ENCODE data around the gene GRB10. TPM values are rescaled to one million over a fixed set of nuclear protein-coding genes. Genes with fewer than 3 reads are reported as not detected.

The GRB10 gene
- total RNA-seq, 1 experiment from 2014 or later = 68.2 TPM

DNA sequence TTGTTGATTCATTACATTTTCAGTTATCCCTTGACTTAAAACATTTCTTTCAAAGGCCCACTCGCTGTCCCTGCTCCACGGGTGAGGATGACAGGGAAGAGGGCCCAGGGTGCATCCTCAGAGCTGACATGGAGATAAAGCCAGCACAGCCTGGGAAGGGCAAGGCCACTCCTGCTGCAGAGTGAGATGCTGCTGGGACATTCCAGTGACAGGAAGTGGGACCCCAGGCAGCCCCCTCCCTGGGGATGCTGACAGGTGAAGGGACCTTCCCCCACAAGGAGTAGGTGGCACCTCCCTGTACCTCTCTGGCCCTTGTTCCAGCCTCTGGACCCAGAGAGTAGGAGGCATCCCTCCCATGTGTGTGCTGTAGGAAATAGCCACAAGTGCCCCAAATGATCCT is 119.7 kb downstream of the GRB10 start:
- Mint-ChIP-seq H3K4me3 (ENCODE audit: unreplicated experiment) (no peak overlapping the region), H3K36me3 (ENCODE audit: insufficient read depth, unreplicated experiment) (peaks cover 56% of the 10 kb centered on the region), H3K9me3 (ENCODE audit: unreplicated experiment) (no peaks in the 10 kb centered on the region), H3K27me3 (ENCODE audit: insufficient read depth, unreplicated experiment) (no peaks in the 10 kb centered on the region), H3K27ac (ENCODE audit: low read depth, unreplicated experiment) (no peak overlapping the region), H3K4me1 (ENCODE audit: insufficient read depth, unreplicated experiment) (peaks cover 12% of the 10 kb centered on the region)
- intact Hi-C loops (cut with micrococcal nuclease) = no loop called here
- ChIA-PET POLR2A (no interaction called here), CTCF (interaction anchor here (0.7 to 1.7 kb wide), 3 partner anchors 17 to 134 kb away, joined by 3 to 7 read pairs (median 5); no protein-coding TSS in a partner anchor)
- DNase-seq (ENCODE audit: unreplicated experiment) = no peak
- BruUV-seq (replicated peaks) = no TSS peak
- TF ChIP-seq, protein P1, sequence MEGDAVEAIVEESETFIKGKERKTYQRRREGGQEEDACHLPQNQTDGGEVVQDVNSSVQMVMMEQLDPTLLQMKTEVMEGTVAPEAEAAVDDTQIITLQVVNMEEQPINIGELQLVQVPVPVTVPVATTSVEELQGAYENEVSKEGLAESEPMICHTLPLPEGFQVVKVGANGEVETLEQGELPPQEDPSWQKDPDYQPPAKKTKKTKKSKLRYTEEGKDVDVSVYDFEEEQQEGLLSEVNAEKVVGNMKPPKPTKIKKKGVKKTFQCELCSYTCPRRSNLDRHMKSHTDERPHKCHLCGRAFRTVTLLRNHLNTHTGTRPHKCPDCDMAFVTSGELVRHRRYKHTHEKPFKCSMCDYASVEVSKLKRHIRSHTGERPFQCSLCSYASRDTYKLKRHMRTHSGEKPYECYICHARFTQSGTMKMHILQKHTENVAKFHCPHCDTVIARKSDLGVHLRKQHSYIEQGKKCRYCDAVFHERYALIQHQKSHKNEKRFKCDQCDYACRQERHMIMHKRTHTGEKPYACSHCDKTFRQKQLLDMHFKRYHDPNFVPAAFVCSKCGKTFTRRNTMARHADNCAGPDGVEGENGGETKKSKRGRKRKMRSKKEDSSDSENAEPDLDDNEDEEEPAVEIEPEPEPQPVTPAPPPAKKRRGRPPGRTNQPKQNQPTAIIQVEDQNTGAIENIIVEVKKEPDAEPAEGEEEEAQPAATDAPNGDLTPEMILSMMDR (IDR thresholded peaks at IDR 0.05; ENCODE audit: unreplicated experiment) = no peak

DNA sequence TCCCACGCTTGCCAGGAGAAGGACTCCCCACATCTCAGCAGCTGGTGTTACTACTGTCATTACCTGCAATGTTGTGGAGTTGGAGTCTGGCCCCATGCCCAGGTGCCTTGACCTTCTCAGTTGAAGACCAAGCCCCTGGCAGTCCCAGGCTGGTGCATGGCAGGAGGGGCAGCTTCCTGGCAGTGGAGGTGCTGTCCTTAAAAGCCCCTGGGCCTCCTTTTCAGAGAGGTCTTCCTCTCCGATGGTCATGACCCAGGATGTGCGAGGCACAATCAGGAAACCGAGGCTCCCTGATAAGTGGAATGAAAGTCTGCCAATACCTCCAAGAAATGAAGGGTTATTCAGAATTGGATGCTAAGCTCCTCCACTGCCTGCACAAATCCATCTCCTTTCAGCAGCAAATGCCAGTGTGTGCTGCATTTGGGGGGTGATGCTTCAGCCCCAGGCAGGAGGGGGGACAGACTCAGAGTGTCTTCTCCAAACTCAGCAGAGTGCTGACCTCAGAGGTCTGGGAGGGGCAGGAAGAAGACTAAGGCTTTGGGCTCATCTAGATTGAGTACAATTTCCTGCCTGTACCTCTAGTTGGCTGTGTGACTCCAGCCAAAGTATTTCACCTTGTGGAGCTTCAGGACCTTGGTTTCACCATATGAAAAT is 120.5 kb downstream of the GRB10 start:
- BruUV-seq (replicated peaks) = no TSS peak
- intact Hi-C loops (cut with micrococcal nuclease) = no loop called here

DNA sequence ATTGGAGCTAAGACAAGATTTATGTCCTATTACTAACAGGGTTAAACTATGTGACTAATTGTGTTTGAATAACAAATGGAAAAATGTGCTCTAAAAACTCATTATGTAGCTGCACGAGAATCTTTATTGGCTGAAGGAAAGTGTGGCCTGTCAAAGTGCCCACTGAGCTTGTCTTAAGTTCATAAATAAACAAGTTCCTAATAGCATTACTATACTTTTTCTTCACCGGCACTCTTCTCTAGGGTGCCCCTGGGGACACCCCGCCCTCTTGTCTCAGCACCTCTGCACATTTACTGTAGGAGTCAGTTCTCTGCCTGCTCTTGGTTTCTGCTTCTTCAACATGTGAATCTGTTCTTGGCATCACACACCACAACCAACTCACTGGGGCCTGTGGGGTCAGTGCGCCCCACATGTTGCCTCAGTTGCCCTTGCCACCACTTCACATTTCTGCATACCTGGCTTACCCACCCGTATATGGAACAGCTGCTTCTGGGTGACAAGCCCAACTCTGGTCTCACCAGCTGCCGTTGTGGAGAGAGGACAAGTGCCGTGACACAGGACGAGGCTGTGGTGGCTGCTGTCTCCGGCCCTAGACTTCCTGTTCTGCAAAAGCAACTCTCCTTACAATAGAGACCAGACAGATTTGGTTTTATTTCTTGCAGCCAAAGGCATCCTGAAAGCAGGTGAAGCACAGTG is 121.2 kb downstream of the GRB10 start:
- H3K4me1 Mint-ChIP-seq (ENCODE audit: insufficient read depth, unreplicated experiment) = peaks cover 17% of the 10 kb centered on the region

More for the DNA sequence above, 120.5 kb downstream of the GRB10 start:
- peaks cover 49% of the 10 kb centered on the region for H3K36me3 Mint-ChIP-seq (ENCODE audit: insufficient read depth, unreplicated experiment)
- TF ChIP-seq, protein P1 (IDR thresholded peaks at IDR 0.05; ENCODE audit: unreplicated experiment) = no peak
- no peaks in the 10 kb centered on the region for H3K9me3 Mint-ChIP-seq (ENCODE audit: unreplicated experiment)
- no peak overlapping the region for H3K4me3 Mint-ChIP-seq (ENCODE audit: unreplicated experiment)
- CTCF ChIA-PET = interaction anchor here (0.6 to 1.7 kb wide), 3 partner anchors 17 to 114 kb away, joined by 3 to 7 read pairs (median 5); no protein-coding TSS in a partner anchor
- H3K4me1 Mint-ChIP-seq (ENCODE audit: insufficient read depth, unreplicated experiment) = peaks cover 14% of the 10 kb centered on the region
- DNase-seq (ENCODE audit: unreplicated experiment) = peak; percentile 14
- POLR2A ChIA-PET = interaction anchor here (1.1 kb wide), 1 partner anchor 159 kb away, joined by 3 read pairs; no protein-coding TSS in a partner anchor
- no peak overlapping the region for H3K27ac Mint-ChIP-seq (ENCODE audit: low read depth, unreplicated experiment)
- H3K27me3 Mint-ChIP-seq (ENCODE audit: insufficient read depth, unreplicated experiment) = no peaks in the 10 kb centered on the region

DNA sequence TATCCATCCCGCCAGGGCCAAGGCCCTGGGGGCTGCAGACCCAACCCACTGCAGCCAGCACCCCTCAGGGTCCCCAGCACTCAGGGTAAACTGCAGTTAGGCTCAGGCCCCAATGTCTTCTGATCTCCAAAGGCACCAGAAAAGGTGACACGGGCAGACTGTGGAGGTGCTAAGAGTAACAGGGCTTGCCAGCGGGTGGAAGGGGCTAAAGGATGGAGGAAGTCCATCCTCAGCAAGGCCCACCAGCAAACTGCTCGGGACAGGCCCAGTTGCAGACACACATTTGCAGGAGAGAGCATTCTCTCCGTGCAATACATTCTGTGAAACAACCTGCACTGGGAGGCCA is 121.9 kb downstream of the GRB10 start:
- peaks cover 55% of the 10 kb centered on the region for H3K36me3 Mint-ChIP-seq (ENCODE audit: insufficient read depth, unreplicated experiment)

More for the DNA sequence above, 121.2 kb downstream of the GRB10 start:
- ChIA-PET POLR2A (interaction anchor here (1.1 kb wide), 1 partner anchor 158 kb away, joined by 3 read pairs; no protein-coding TSS in a partner anchor), CTCF (interaction anchor here (0.6 to 2.6 kb wide), 4 partner anchors 29 to 480 kb away, joined by 3 to 7 read pairs (median 7); no protein-coding TSS in a partner anchor)
- H3K27me3 Mint-ChIP-seq (ENCODE audit: insufficient read depth, unreplicated experiment) = no peaks in the 10 kb centered on the region
- no peak for DNase-seq (ENCODE audit: unreplicated experiment)
- BruUV-seq (replicated peaks) = no TSS peak
- H3K36me3 Mint-ChIP-seq (ENCODE audit: insufficient read depth, unreplicated experiment) = peaks cover 51% of the 10 kb centered on the region
- intact Hi-C loops (cut with micrococcal nuclease) = no loop called here
- no peak overlapping the region for H3K4me3 Mint-ChIP-seq (ENCODE audit: unreplicated experiment)
- no peaks in the 10 kb centered on the region for H3K9me3 Mint-ChIP-seq (ENCODE audit: unreplicated experiment)
- H3K27ac Mint-ChIP-seq (ENCODE audit: low read depth, unreplicated experiment) = no peak overlapping the region
- TF ChIP-seq, protein P1 (IDR thresholded peaks at IDR 0.05; ENCODE audit: unreplicated experiment) = no peak

More for the DNA sequence above, 121.9 kb downstream of the GRB10 start:
- H3K4me3 Mint-ChIP-seq (ENCODE audit: unreplicated experiment) = no peak overlapping the region
- intact Hi-C loops (cut with micrococcal nuclease) = no loop called here
- no peaks in the 10 kb centered on the region for H3K27me3 Mint-ChIP-seq (ENCODE audit: insufficient read depth, unreplicated experiment)
- DNase-seq (ENCODE audit: unreplicated experiment) = no peak
- no peaks in the 10 kb centered on the region for H3K9me3 Mint-ChIP-seq (ENCODE audit: unreplicated experiment)
- ChIA-PET CTCF (interaction anchor here (2.6 kb wide), 1 partner anchor 29 kb away, joined by 7 read pairs; no protein-coding TSS in a partner anchor), POLR2A (no interaction called here)
- peaks cover 17% of the 10 kb centered on the region for H3K4me1 Mint-ChIP-seq (ENCODE audit: insufficient read depth, unreplicated experiment)
- no peak overlapping the region for H3K27ac Mint-ChIP-seq (ENCODE audit: low read depth, unreplicated experiment)
- no TSS peak for BruUV-seq (replicated peaks)
- TF ChIP-seq, protein P1 (IDR thresholded peaks at IDR 0.05; ENCODE audit: unreplicated experiment) = no peak
